HepG2 (cell line): ENCODE results near the gene NCOA6. TPM values are rescaled to one million over a fixed set of nuclear protein-coding genes. Genes with fewer than 3 reads are reported as not detected.

ENCODE experiments used
- ATAC-seq: fragments of 200-7000 bp; cut with Tn5 transposase; 3 replicates; pipeline ENCODE4 v1.9.1; 2020; ENCODE audit warnings: mild to moderate bottlenecking, moderate library complexity
- BruUV-seq: library from RNA; stranded (reverse); fragments of 400-500 nt; replicated peaks from 2 replicates; lab custom pipeline; 2021; lab: Mats Ljungman, UMichigan
- CTCF ChIA-PET: fragments of 300-600 bp; formaldehyde crosslinking; extraction: SDS; loops from one replicate; lab custom pipeline; 2021; ENCODE audit warnings: low total read pairs, inconsistent platforms, low intra/inter-chr PET ratio; lab: Yijun Ruan, JAX
- POLR2A ChIA-PET: fragments of 350-600 bp; sonication (Branson Sonifier 250); formaldehyde crosslinking; loops from one replicate; lab custom pipeline; 2020; ENCODE audit warnings: antibody characterized with exemption, inconsistent platforms; lab: Yijun Ruan, JAX
- DNase-seq: peaks from one replicate; pipeline ENCODE4 v3.0.0-alpha.2; 2015; ENCODE audit warnings: low spot score
- FAIRE-seq: peaks from 3 replicates; lab custom pipeline; 2011; peaks lifted over from hg19 to GRCh38; lab: Jason Lieb, UNC
- H2AFZ ChIP-seq: one replicate; pipeline ENCODE4 v1.6.1; 2011; ENCODE audit warnings: low read length, inconsistent platforms
- H3K27ac ChIP-seq: fragments of 300-600 bp; 3 replicates; pipeline ENCODE4 v1.8.0; 2011; ENCODE audit warnings: mixed run types, mild to moderate bottlenecking, mixed read lengths, low read length, inconsistent platforms; ENCODE audit not compliant: insufficient read depth; ENCODE audit errors: extremely low read length
- H3K27me3 ChIP-seq, 2 experiments: fragments of 200-600 bp in 1 of 2; 2 replicates in 1 of 2; 3 replicates in 1 of 2; pipeline versions ENCODE4 v1.6.0 to v1.8.0; 2011; ENCODE audit warnings: low read length in 2 of 2, mild to moderate bottlenecking in 2 of 2, moderate library complexity in 2 of 2, inconsistent platforms in 1 of 2; ENCODE audit not compliant: insufficient read depth in 2 of 2, control insufficient read depth in 1 of 2
- H3K36me3 ChIP-seq, 2 experiments: fragments of 200-600 bp in 1 of 2; replicated peaks in 1 of 2; 2 replicates in 1 of 2; 3 replicates in 1 of 2; pipeline versions ENCODE4 v1.5.1 to v1.8.0; 2011; ENCODE audit warnings: low read length in 2 of 2, inconsistent platforms in 1 of 2; ENCODE audit not compliant: insufficient read depth in 2 of 2, control insufficient read depth in 1 of 2
- H3K4me1 ChIP-seq: 2 replicates; pipeline ENCODE4 v1.5.1; 2012; ENCODE audit warnings: low read length, inconsistent platforms; ENCODE audit not compliant: insufficient read depth
- H3K4me2 ChIP-seq: 2 replicates; pipeline ENCODE4 v1.6.0; 2011; ENCODE audit warnings: low read depth, low read length, inconsistent platforms
- H3K4me3 ChIP-seq, 3 experiments: fragments of 200-600 bp in 1 of 3; sonication (generic), shearing (Covaris generic) in 1 of 3; replicated peaks in 1 of 3; 2 replicates each; pipeline ENCODE4 v1.5.1; 2011 to 2016; ENCODE audit warnings: low read length in 3 of 3, inconsistent platforms in 2 of 3, low read depth in 2 of 3, mild to moderate bottlenecking in 2 of 3, control low read depth in 1 of 3, mixed read lengths in 1 of 3; ENCODE audit not compliant: insufficient read depth in 1 of 3
- H3K79me2 ChIP-seq: one replicate; pipeline ENCODE4 v1.6.1; 2011; ENCODE audit warnings: low read length, inconsistent platforms; ENCODE audit not compliant: insufficient read depth
- H3K9ac ChIP-seq: 2 replicates; pipeline ENCODE4 v1.6.0; 2011; ENCODE audit warnings: mild to moderate bottlenecking, low read depth, low read length, inconsistent platforms; ENCODE audit not compliant: insufficient read depth
- H3K9me3 ChIP-seq: 2 replicates; pipeline ENCODE4 v1.5.1; 2012; ENCODE audit warnings: mild to moderate bottlenecking, low read length
- H4K20me1 ChIP-seq: 2 replicates; pipeline ENCODE4 v1.6.0; 2011; ENCODE audit warnings: inconsistent platforms, mild to moderate bottlenecking, low read length, moderate library complexity; ENCODE audit not compliant: insufficient read depth
- EEA1 ChIP-seq: sonication (generic); formaldehyde crosslinking; IDR thresholded peaks from 2 replicates; pipeline ENCODE4 v1.5.1; 2020; ENCODE audit warnings: mild to moderate bottlenecking, missing genetic modification reagents, borderline replicate concordance
- MAFK ChIP-seq, 2 experiments: IDR thresholded peaks in 1 of 2; conservative IDR thresholded peaks in 1 of 2; 2 replicates each; pipeline ENCODE4 v1.6.1; 2011; ENCODE audit warnings: improper control_type of control experiment in 2 of 2, low read length in 2 of 2
- MLLT10 ChIP-seq: sonication (generic); formaldehyde crosslinking; IDR thresholded peaks from 2 replicates; pipeline ENCODE4 v1.4.0; 2020; ENCODE audit warnings: missing genetic modification reagents
- RFX5 ChIP-seq: IDR thresholded peaks from 2 replicates; pipeline ENCODE4 v1.6.1; 2011; ENCODE audit warnings: low read depth, low read length, improper control_type of control experiment
- SNAPC2 ChIP-seq: sonication (generic); formaldehyde crosslinking; IDR thresholded peaks from 2 replicates; pipeline ENCODE4 v1.8.1; 2022; ENCODE audit warnings: mild to moderate bottlenecking, missing genetic modification reagents
- ZNF747 ChIP-seq: sonication (generic); formaldehyde crosslinking; IDR thresholded peaks from 2 replicates; pipeline ENCODE4 v1.8.1; 2023; ENCODE audit warnings: missing genetic modification reagents, mild to moderate bottlenecking, borderline replicate concordance
- WGBS: methylation state at CpG from one replicate; pipeline ENCODE4 v1.1.6; 2017; ENCODE audit warnings: low lambda C conversion rate; 5-methylcytosine and 5-hydroxymethylcytosine counted together
- in situ Hi-C: cut with HindIII; loops from 2 replicates; pipeline ENCODE4 v1.10.0; 2017; ENCODE audit warnings: low pct_unique_long_range_greater_than_20kb; ENCODE audit not compliant: extremely low pct_ligation_motif_present
- intact Hi-C: fragments of 100-400 bp; cut with micrococcal nuclease; formaldehyde crosslinking; loops from one replicate; pipeline ENCODE4 v1.10.0; 2022; ENCODE audit not compliant: unreplicated experiment
- polyA plus RNA-seq, 8 experiments: library from polyadenylated mRNA; depleted of rRNA in 3 of 8; stranded (reverse) in 7 of 8; unstranded in 1 of 8; fragments of >200 nt; fragmentation: Illumina TruSeq in 4 of 8; extraction: Trizol in 4 of 8; gene quantifications; 2 replicates each; pipeline versions ENCODE4 v1.2.1 to v1.2.3, GENCODE V29; 2011 to 2016; ENCODE audit warnings: low read depth in 4 of 8, missing spikeins in 1 of 8, mixed read lengths in 1 of 8; ENCODE audit not compliant: insufficient read depth in 1 of 8
- total RNA-seq, 5 experiments: library from RNA; depleted of rRNA; stranded (reverse); fragments of >200 nt; fragmentation: Illumina TruSeq; extraction: Trizol; gene quantifications; 2 replicates each; pipeline ENCODE4 v1.2.3, GENCODE V29; 2016; ENCODE audit warnings: low read depth in 1 of 5
- TF ChIP-seq, protein P1 (sequence below): sonication (generic); formaldehyde crosslinking; IDR thresholded peaks from 2 replicates; pipeline ENCODE4 v1.5.0; 2020; ENCODE audit warnings: mild to moderate bottlenecking, missing genetic modification reagents, borderline replicate concordance
- TF ChIP-seq, protein P2 (sequence below), 2 experiments: fragments of 450-650 bp in 1 of 2; sonication (generic) in 1 of 2; formaldehyde crosslinking; IDR thresholded peaks; 2 replicates each; pipeline versions ENCODE4 v1.5.0 to v1.8.0; 2020 to 2022; ENCODE audit warnings: mild to moderate bottlenecking in 1 of 2, missing genetic modification reagents in 1 of 2

NCOA6 gene
- total and polyA plus RNA-seq, 2 of the 13 experiments (the other 11 are each of a cell fraction or from before 2014, with no cell fraction given) = 11.2 to 29.3 TPM

DNA sequence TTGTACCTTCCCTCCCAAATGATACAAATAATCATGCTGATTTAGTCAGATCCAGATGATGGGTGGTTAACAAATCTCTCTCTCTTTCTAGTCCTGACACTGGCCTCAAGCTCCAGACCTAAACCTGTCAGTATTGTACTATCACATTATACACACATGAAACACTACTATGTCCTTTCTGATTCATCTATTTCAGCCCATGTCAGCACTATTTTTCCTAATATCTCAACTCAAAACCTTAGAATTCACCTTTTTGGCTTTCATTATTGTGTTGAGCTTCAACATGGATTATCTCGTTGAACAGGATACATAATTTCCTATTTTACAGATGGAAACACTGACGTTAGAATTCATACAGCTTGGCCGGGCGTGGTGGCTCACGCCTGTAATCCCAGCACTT is 152.0 kb downstream of the NCOA6 start (continued):
- TF ChIP-seq, protein P1, sequence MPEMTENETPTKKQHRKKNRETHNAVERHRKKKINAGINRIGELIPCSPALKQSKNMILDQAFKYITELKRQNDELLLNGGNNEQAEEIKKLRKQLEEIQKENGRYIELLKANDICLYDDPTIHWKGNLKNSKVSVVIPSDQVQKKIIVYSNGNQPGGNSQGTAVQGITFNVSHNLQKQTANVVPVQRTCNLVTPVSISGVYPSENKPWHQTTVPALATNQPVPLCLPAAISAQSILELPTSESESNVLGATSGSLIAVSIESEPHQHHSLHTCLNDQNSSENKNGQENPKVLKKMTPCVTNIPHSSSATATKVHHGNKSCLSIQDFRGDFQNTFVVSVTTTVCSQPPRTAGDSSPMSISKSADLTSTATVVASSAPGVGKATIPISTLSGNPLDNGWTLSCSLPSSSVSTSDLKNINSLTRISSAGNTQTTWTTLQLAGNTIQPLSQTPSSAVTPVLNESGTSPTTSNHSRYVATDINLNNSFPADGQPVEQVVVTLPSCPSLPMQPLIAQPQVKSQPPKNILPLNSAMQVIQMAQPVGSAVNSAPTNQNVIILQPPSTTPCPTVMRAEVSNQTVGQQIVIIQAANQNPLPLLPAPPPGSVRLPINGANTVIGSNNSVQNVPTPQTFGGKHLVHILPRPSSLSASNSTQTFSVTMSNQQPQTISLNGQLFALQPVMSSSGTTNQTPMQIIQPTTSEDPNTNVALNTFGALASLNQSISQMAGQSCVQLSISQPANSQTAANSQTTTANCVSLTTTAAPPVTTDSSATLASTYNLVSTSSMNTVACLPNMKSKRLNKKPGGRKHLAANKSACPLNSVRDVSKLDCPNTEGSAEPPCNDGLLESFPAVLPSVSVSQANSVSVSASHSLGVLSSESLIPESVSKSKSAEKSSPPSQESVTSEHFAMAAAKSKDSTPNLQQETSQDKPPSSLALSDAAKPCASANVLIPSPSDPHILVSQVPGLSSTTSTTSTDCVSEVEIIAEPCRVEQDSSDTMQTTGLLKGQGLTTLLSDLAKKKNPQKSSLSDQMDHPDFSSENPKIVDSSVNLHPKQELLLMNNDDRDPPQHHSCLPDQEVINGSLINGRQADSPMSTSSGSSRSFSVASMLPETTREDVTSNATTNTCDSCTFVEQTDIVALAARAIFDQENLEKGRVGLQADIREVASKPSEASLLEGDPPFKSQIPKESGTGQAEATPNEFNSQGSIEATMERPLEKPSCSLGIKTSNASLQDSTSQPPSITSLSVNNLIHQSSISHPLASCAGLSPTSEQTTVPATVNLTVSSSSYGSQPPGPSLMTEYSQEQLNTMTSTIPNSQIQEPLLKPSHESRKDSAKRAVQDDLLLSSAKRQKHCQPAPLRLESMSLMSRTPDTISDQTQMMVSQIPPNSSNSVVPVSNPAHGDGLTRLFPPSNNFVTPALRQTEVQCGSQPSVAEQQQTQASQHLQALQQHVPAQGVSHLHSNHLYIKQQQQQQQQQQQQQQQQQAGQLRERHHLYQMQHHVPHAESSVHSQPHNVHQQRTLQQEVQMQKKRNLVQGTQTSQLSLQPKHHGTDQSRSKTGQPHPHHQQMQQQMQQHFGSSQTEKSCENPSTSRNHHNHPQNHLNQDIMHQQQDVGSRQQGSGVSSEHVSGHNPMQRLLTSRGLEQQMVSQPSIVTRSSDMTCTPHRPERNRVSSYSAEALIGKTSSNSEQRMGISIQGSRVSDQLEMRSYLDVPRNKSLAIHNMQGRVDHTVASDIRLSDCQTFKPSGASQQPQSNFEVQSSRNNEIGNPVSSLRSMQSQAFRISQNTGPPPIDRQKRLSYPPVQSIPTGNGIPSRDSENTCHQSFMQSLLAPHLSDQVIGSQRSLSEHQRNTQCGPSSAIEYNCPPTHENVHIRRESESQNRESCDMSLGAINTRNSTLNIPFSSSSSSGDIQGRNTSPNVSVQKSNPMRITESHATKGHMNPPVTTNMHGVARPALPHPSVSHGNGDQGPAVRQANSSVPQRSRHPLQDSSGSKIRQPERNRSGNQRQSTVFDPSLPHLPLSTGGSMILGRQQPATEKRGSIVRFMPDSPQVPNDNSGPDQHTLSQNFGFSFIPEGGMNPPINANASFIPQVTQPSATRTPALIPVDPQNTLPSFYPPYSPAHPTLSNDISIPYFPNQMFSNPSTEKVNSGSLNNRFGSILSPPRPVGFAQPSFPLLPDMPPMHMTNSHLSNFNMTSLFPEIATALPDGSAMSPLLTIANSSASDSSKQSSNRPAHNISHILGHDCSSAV (CRISPR knock-in tag) = no peak
- peak; percentile 93 for TF ChIP-seq MAFK (conservative IDR thresholded peaks at IDR 0.05 in 1 of 2, IDR thresholded peaks at IDR 0.05 in 1 of 2; ENCODE audit: low read length in 2 of 2)

DNA sequence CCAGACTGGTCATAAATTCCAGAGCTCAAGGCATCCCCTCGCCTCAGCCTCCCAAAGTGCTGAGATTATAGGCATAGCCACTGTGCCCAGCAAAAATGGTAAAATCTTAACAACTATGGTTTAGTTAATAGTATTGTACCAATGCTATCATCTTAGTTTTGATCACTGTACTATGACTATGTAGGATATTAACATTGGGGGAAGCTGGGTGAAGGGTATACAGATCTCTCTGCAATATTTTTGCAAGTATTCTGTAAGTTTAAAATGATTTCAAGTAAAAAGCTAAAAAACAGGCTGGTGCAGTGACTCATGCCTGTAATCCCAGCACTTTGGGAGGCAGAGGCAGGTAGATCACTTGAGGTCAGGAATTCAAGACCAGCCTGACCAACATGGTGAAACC is 156.4 kb downstream of the NCOA6 start:
- no peak overlapping the region for H3K4me2 ChIP-seq
- WGBS = 100% methylated on average over 1 of the region's 1 CpG
- H2AFZ ChIP-seq = no peak overlapping the region
- BruUV-seq = no TSS peak
- no peaks in the 10 kb centered on the region for H3K9me3 ChIP-seq
- H3K27ac ChIP-seq = no peak overlapping the region
- no peaks in the 10 kb centered on the region for H4K20me1 ChIP-seq
- ATAC-seq (no peak), DNase-seq (no peak), FAIRE-seq (no peak)
- peaks cover 29% of the 10 kb centered on the region for H3K79me2 ChIP-seq
- ChIA-PET POLR2A (interaction anchor here (1.0 to 1.7 kb wide), 2 partner anchors 8 to 34 kb away, joined by 3 to 8 read pairs; partner anchors contain the start of gene PIGU), CTCF (no interaction called here)
- H3K4me3 ChIP-seq = no peak overlapping the region
- 0 out of 5 replicates have a peak, but pooled peaks cover 0 to 2% of the 10 kb centered on the region in 2 experiments for H3K36me3 ChIP-seq
- no peaks in the 10 kb centered on the region for H3K27me3 ChIP-seq
- H3K9ac ChIP-seq = no peak overlapping the region
- no peaks in the 10 kb centered on the region for H3K4me1 ChIP-seq
- intact Hi-C loops = no loop called here
- in situ Hi-C loops = no loop called here
- TF ChIP-seq MLLT10 (CRISPR knock-in tag) = no peak
- no peak for TF ChIP-seq SNAPC2 (CRISPR knock-in tag)
- no peak for TF ChIP-seq EEA1 (CRISPR knock-in tag)
- TF ChIP-seq ZNF747 = no peak
- TF ChIP-seq, protein P2, sequence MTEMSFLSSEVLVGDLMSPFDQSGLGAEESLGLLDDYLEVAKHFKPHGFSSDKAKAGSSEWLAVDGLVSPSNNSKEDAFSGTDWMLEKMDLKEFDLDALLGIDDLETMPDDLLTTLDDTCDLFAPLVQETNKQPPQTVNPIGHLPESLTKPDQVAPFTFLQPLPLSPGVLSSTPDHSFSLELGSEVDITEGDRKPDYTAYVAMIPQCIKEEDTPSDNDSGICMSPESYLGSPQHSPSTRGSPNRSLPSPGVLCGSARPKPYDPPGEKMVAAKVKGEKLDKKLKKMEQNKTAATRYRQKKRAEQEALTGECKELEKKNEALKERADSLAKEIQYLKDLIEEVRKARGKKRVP (CRISPR knock-in tag; IDR thresholded peaks at IDR 0.05) = no peak
- no peak for TF ChIP-seq RFX5
